GM15510 (cell line): ENCODE data around the gene TMEM117.

Source experiments
- POLR2A ChIP-seq: IDR thresholded peaks from 3 replicates; pipeline ENCODE4 v1.6.1; 2011; ENCODE audit warnings: borderline replicate concordance; ENCODE audit not compliant: insufficient read length; ENCODE audit errors: extremely low read depth

TMEM117 gene

GRCh38 chr12:44389038-44389437 is 553.2 kb downstream of the TMEM117 start:
- TF ChIP-seq POLR2A: no peak

- TF ChIP-seq POLR2A: no peak
Measured at GRCh38 chr12:44389896-44390295, 554.0 kb downstream of the TMEM117 start.

- TF ChIP-seq POLR2A: no peak
Measured at GRCh38 chr12:44397631-44398030, 561.8 kb downstream of the TMEM117 start.

- TF ChIP-seq POLR2A: no peak
Measured at GRCh38 chr12:44403185-44403584, 567.3 kb downstream of the TMEM117 start.

- no peak for TF ChIP-seq POLR2A
Measured at GRCh38 chr12:44405297-44405696, 569.4 kb downstream of the TMEM117 start.

- TF ChIP-seq POLR2A: no peak
Measured at GRCh38 chr12:44422559-44422958, 586.7 kb downstream of the TMEM117 start.

- no peak for TF ChIP-seq POLR2A
Measured at GRCh38 chr12:44428825-44429224, 592.9 kb downstream of the TMEM117 start.

- no peak for TF ChIP-seq POLR2A
Measured at GRCh38 chr12:44431647-44432343, 595.9 kb downstream of the TMEM117 start.

- no peak for TF ChIP-seq POLR2A
Measured at GRCh38 chr12:44433659-44434058, 597.8 kb downstream of the TMEM117 start.

- no peak for TF ChIP-seq POLR2A
Measured at GRCh38 chr12:44436756-44437155, 600.9 kb downstream of the TMEM117 start.
